PC-3 (cell line): ENCODE measurements around the gene OR7G1. TPM values are rescaled to one million over a fixed set of nuclear protein-coding genes. Genes with fewer than 3 reads are reported as not detected.

Experiments
- ATAC-seq: fragments of 200-7000 bp; cut with Tn5 transposase; 2 replicates; pipeline ENCODE4 v1.9.1; 2020; ENCODE audit warnings: mild to moderate bottlenecking, moderate library complexity
- BruUV-seq: library from RNA; stranded (reverse); fragments of 400-500 nt; replicated peaks from 2 replicates; lab custom pipeline; 2021; lab: Mats Ljungman, UMichigan
- CTCF ChIA-PET: fragments of 300-600 bp; sonication (Branson Sonifier 250); formaldehyde crosslinking; loops from one replicate; lab custom pipeline; 2022; ENCODE audit warnings: antibody characterized with exemption; lab: Charles Lee
- POLR2A ChIA-PET: fragments of 300-600 bp; sonication (Branson Sonifier 250); formaldehyde crosslinking; loops from one replicate; lab custom pipeline; 2022; ENCODE audit warnings: antibody characterized with exemption; ENCODE audit not compliant: unreplicated experiment; lab: Charles Lee
- DNase-seq: peaks from one replicate; pipeline ENCODE4 v3.0.0-alpha.2; 2015
- H2AFZ ChIP-seq: fragments of 300-600 bp; sonication (generic); 2 replicates; pipeline ENCODE4 v1.6.0; 2016; ENCODE audit warnings: antibody characterized with exemption, low read length
- H3F3A ChIP-seq: fragments of 300-600 bp; sonication (generic); one replicate; pipeline ENCODE4 v1.6.0; 2017; ENCODE audit warnings: antibody characterized with exemption, low read length, control low read depth, mild to moderate bottlenecking; ENCODE audit not compliant: unreplicated experiment
- H3K27ac ChIP-seq: fragments of 300-600 bp; sonication (generic); 2 replicates; pipeline ENCODE4 v1.5.1; 2016; ENCODE audit warnings: mild to moderate bottlenecking, low read length
- H3K27me3 ChIP-seq: fragments of 300-600 bp; sonication (generic); 2 replicates; pipeline ENCODE4 v1.6.1; 2016; ENCODE audit warnings: low read length, mixed read lengths
- H3K36me3 ChIP-seq: fragments of 300-600 bp; sonication (generic); 2 replicates; pipeline ENCODE4 v1.6.1; 2016; ENCODE audit warnings: low read depth, mixed run types, low read length, mixed read lengths
- H3K4me1 ChIP-seq: fragments of 300-600 bp; sonication (generic); 2 replicates; pipeline ENCODE4 v1.5.1; 2016; ENCODE audit warnings: low read length; ENCODE audit not compliant: insufficient read depth
- H3K4me2 ChIP-seq: fragments of 300-600 bp; sonication (generic); 2 replicates; pipeline ENCODE4 v1.6.0; 2016; ENCODE audit warnings: low read length
- H3K4me3 ChIP-seq: fragments of 300-600 bp; sonication (generic); 2 replicates; pipeline ENCODE4 v1.5.1; 2016; ENCODE audit warnings: mild to moderate bottlenecking, low read length, mixed read lengths
- H3K79me2 ChIP-seq: fragments of 300-600 bp; sonication (generic); 2 replicates; pipeline ENCODE4 v1.6.1; 2017; ENCODE audit warnings: low read length, mixed read lengths
- H3K9ac ChIP-seq: fragments of 300-600 bp; sonication (generic); 2 replicates; pipeline ENCODE4 v1.6.0; 2016; ENCODE audit warnings: mild to moderate bottlenecking, low read length
- H3K9me2 ChIP-seq: fragments of 300-600 bp; sonication (generic); replicated peaks from 2 replicates; pipeline ENCODE4 v1.6.1; 2016; ENCODE audit warnings: mixed run types, low read length, mixed read lengths
- H3K9me3 ChIP-seq: fragments of 300-600 bp; sonication (generic); 2 replicates; pipeline ENCODE4 v1.6.1; 2016; ENCODE audit warnings: low read length, mixed read lengths
- H4K20me1 ChIP-seq: fragments of 300-600 bp; sonication (generic); 2 replicates; pipeline ENCODE4 v1.6.1; 2016; ENCODE audit warnings: low read length, mixed read lengths
- EZH2 ChIP-seq: fragments of 300-600 bp; sonication (generic); IDR thresholded peaks from one replicate; pipeline ENCODE4 v1.6.1; 2017; ENCODE audit warnings: antibody characterized with exemption, mild to moderate bottlenecking, low read length; ENCODE audit not compliant: unreplicated experiment
- EZH2phosphoT487 ChIP-seq: fragments of 300-600 bp; sonication (generic); IDR thresholded peaks from 2 replicates; pipeline ENCODE4 v1.6.1; 2018; ENCODE audit warnings: mild to moderate bottlenecking, antibody characterized with exemption, low read length, borderline replicate concordance
- intact Hi-C: fragments of 100-400 bp; cut with micrococcal nuclease; formaldehyde crosslinking; loops from 2 replicates; pipeline ENCODE4 v1.9.0; 2023
- total RNA-seq: library from RNA; depleted of rRNA; stranded (reverse); fragments of >200 nt; gene quantifications from 2 replicates; pipeline ENCODE4 v1.2.3, GENCODE V29; 2014
- TF ChIP-seq, protein P1 (sequence below): fragments of 300-600 bp; sonication (generic); conservative IDR thresholded peaks from 2 replicates; pipeline ENCODE4 v1.5.1; 2017; ENCODE audit warnings: antibody characterized with exemption, low read depth, mild to moderate bottlenecking, low read length

OR7G1 gene
- total RNA-seq, 1 experiment from 2014 or later, result not detected

- BruUV-seq, result no TSS peak
- H3K79me2 ChIP-seq, result no peaks in the 10 kb centered on the region
- POLR2A ChIA-PET, result no interaction called here
These were observed 28.8 kb downstream of the OR7G1 start, which contains the start of gene OR1M1 for GRCh38 chr19:9086761-9087160. TSS of gene OR1M1 (plus strand) at chr19:9087061. CDS start at chr19:9093245, 6,184 bp downstream.

GRCh38 chr19:9078651-9079050 is 36.9 kb downstream of the OR7G1 start:
- H3K4me2 ChIP-seq, result no peak overlapping the region
- POLR2A ChIA-PET, result no interaction called here
- no TSS peak for BruUV-seq
- TF ChIP-seq, protein P1, sequence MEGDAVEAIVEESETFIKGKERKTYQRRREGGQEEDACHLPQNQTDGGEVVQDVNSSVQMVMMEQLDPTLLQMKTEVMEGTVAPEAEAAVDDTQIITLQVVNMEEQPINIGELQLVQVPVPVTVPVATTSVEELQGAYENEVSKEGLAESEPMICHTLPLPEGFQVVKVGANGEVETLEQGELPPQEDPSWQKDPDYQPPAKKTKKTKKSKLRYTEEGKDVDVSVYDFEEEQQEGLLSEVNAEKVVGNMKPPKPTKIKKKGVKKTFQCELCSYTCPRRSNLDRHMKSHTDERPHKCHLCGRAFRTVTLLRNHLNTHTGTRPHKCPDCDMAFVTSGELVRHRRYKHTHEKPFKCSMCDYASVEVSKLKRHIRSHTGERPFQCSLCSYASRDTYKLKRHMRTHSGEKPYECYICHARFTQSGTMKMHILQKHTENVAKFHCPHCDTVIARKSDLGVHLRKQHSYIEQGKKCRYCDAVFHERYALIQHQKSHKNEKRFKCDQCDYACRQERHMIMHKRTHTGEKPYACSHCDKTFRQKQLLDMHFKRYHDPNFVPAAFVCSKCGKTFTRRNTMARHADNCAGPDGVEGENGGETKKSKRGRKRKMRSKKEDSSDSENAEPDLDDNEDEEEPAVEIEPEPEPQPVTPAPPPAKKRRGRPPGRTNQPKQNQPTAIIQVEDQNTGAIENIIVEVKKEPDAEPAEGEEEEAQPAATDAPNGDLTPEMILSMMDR, result no peak
- TF ChIP-seq EZH2phosphoT487 (no peak), EZH2 (no peak)
- H3K27me3 ChIP-seq, result no peaks in the 10 kb centered on the region
- no peaks in the 10 kb centered on the region for H4K20me1 ChIP-seq
- CTCF ChIA-PET, result interaction anchor here (0.6 kb wide), 1 partner anchor 95 kb away, joined by 3 read pairs; no protein-coding TSS in a partner anchor
- H2AFZ ChIP-seq, result no peak overlapping the region
- DNase-seq (no peak), ATAC-seq (no peak)
- intact Hi-C loops, result loop anchor here (5.0 kb wide), 1 partner anchor 61 kb away; no protein-coding TSS in a partner anchor
- no peaks in the 10 kb centered on the region for H3K36me3 ChIP-seq
- H3K9me3 ChIP-seq, result no peaks in the 10 kb centered on the region
- peaks cover 14% of the 10 kb centered on the region for H3K4me1 ChIP-seq
- H3K79me2 ChIP-seq, result no peaks in the 10 kb centered on the region
- H3K4me3 ChIP-seq, result no peak overlapping the region
- no peaks in the 10 kb centered on the region for H3K9me2 ChIP-seq
- H3F3A ChIP-seq, result no peaks in the 10 kb centered on the region
- H3K27ac ChIP-seq, result no peak overlapping the region
- H3K9ac ChIP-seq, result no peak overlapping the region

More at GRCh38 chr19:9086761-9087160, 28.8 kb downstream of the OR7G1 start, which contains the start of gene OR1M1:
- intact Hi-C loops, result no loop called here
- Histone ChIP-seq H3K4me1 (no peaks in the 10 kb centered on the region), H3K36me3 (no peaks in the 10 kb centered on the region), H3K4me2 (no peak within 1 kb of the TSS), H3K4me3 (no peak within 1 kb of the TSS), H3K9me2 (no peaks in the 10 kb centered on the region), H2AFZ (no peak within 1 kb of the TSS), H3K27me3 (peaks cover 53% of the 10 kb centered on the region), H3K9me3 (no peaks in the 10 kb centered on the region), H4K20me1 (no peaks in the 10 kb centered on the region), H3K27ac (no peak within 1 kb of the TSS), H3K9ac (no peak within 1 kb of the TSS), H3F3A (no peaks in the 10 kb centered on the region)
- CTCF ChIA-PET, result no interaction called here
- DNase-seq, result no peak
- TF ChIP-seq EZH2, result no peak
- no peak for TF ChIP-seq EZH2phosphoT487
- ATAC-seq, result no peak

DNA sequence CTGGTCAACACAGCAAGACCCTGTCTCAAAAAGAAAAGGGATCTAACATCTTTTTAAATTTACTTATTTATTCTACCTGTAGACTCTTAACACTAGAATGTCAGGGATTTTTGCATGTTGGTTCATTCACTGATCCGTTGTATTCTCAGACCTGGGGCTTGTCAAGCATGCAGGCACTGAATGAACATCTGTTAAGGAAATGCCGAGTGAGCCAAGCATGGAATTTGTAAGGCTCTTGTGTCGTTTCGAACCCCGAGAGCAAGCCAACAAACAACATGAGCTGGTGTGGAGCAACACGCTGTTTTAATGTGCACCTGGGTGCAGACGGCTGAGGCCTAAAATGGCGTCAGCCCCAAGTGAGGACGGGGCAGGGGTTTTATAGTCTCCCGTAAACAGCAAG is 38.7 kb downstream of the OR7G1 start:
- H3K9ac ChIP-seq, result no peak overlapping the region
- no peak for DNase-seq
- H3K4me1 ChIP-seq, result peaks cover 14% of the 10 kb centered on the region
- no peaks in the 10 kb centered on the region for H3K27me3 ChIP-seq
- H2AFZ ChIP-seq, result no peak overlapping the region
- no TSS peak for BruUV-seq
- TF ChIP-seq EZH2 (no peak), EZH2phosphoT487 (no peak)
- TF ChIP-seq, protein P1, result no peak
- no peak for ATAC-seq
- H3K9me2 ChIP-seq, result no peaks in the 10 kb centered on the region
- no peak overlapping the region for H3K4me2 ChIP-seq
- no peaks in the 10 kb centered on the region for H3K79me2 ChIP-seq
- CTCF ChIA-PET, result no interaction called here
- POLR2A ChIA-PET, result no interaction called here
- no peaks in the 10 kb centered on the region for H4K20me1 ChIP-seq
- H3K36me3 ChIP-seq, result no peaks in the 10 kb centered on the region
- H3K9me3 ChIP-seq, result no peaks in the 10 kb centered on the region
- H3F3A ChIP-seq, result no peaks in the 10 kb centered on the region
- intact Hi-C loops, result loop anchor here (5.0 kb wide), 1 partner anchor 60 kb away; no protein-coding TSS in a partner anchor
- no peak overlapping the region for H3K27ac ChIP-seq
- no peak overlapping the region for H3K4me3 ChIP-seq
